KBM-7 (cell line): ENCODE data around the gene HES3.

Experiments used
- DNase-seq: peaks from one replicate; pipeline ENCODE4 v3.0.0-alpha.2; 2015
- in situ Hi-C: fragments of 300-500 bp; cut with MboI; formaldehyde crosslinking; loops from 2 replicates; pipeline ENCODE4 v1.14.3; 2020; ENCODE audit warnings: low sequenced_read_pairs, low pct_unique_long_range_greater_than_20kb, mixed read lengths

The HES3 gene

DNA sequence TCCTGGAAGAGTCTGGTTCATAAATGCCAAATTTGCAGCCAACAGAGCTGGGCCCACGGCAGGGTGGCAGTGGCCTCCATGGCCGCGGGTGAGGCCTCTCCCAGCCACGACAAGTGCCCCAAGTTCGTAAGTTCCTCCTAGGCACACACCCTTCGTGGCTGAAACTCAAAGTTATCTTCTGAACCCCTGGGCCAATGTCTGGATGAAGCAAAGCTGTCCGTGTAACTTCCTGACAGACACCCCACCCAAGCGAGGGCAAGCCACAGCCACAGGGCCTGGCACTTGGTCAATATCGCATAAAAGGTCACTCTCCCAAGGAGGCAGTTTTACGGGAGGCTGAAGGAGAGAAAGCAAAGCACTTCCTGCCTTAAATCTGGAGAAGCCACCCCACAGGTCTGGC lies 44.7 kb downstream of the HES3 start:
- in situ Hi-C loops, result no loop called here

DNA sequence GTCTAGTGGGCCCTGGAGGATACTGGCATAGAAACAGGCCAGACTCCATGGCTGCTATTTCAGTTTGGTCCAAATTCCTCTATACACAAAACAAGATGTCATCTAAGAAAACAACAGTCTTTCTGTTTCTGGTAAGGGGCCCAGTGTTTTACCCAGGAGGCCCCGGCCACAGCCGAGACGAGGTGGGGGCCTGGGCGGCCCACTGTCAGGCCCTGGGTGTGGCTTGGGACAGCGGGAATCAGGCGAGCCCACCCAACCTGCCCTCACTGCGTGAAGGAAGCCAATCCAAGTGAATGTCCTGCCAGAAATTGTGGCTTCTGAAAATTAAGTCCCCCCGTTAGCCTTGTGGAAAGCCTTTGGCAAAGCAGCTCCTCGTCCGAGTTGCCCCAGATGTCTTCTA lies 48.1 kb downstream of the HES3 start:
- in situ Hi-C loops, result no loop called here
- no peak for DNase-seq

More for the DNA sequence above, 44.7 kb downstream of the HES3 start:
- no peak for DNase-seq

DNA sequence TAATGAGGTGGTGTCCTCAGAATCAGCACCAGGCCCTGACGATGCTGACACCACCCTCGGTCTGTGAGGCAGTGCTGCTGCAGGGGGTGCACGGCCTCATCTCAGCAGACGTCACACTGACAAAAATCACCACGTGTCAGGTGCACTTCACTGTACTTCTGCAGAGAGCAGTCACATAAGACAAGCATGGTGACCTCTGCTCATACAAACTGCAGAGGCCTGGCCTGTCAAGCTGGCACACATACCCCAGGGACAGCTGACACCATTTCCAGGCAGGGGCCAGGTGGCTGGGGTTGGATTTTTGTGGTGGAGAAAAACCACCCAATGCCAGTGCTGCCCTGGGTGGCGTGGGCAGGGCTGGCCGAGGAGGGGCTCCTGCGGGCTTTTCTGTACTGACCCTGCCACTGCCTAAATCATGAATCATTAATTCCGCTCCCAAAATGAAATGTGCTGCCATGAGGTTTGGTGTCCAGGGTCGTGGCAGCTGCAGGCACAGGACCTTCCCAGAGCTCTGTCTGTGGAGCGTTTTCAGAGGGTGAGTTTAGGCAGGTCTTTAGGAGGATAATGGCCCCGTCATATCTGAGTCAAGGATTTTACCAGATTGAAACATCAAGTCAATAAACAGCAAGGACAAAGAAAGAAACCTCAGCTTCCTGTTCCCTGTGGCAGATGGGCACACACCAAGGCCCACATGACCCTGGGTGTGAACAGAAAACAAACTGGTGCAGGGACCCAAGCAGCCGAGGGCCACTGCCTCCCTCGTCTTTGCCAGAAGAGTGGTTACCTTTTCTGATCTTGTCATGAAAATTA lies 50.3 kb downstream of the HES3 start:
- DNase-seq, result no peak
- in situ Hi-C loops, result no loop called here

DNA sequence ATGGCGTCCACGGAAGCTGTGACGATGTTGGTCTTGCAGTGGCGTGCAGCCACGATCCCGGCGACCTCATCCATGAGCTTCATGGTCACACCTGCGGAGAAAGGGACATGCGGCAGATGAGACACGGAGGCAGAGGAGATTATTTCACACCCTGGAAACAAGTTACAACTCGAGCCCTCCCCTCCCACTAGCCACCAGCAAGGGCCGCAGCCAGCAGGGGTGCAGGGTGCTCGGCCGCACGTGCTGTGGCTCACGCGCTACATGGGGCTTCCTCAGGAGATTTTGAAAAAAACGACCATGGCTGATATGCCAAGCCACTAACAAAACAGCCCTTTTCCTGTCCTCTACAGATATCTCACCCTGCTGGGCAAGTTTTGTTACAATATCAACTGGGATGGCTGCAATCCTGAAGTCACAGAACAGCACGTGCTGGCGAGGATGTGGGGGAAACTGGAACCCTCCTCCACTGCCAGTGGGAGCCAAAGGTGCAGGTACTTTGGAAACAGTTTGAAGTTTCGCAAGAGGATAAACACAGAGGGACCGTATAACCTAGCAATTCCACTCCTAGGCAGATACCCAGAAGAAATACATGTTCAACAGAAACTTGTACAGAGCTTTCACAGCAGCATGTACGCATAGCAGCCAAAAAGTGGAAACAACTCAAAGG lies 51.0 kb downstream of the HES3 start:
- no peak for DNase-seq
- in situ Hi-C loops, result no loop called here
